ENCODE measurements around the gene LILRB2.
"Not testable (repeated sequence)": the region's sequence is repeated elsewhere in the genome, so short reads cannot be mapped to it uniquely, and the experiment has no call there.

LILRB2 gene

DNA sequence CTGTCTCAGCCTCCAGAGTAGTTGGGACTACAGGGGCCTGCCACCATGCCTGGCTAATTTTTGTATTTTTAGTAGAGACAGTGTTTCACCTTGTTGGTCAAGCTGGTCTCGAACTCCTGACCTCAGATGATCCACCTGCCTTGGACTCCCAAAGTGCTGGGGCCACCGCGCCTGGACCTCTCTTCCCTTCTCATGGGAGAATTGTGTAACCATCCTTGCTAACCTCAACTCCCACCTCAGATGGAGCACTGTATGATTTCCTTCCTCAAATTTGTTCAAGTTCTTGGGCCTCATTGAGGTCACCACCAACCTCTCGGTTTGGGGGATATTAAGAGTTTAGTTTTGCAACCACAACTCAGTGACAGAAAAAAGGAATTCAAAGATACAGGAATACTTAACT lies 21.3 kb upstream of the LILRB2 start:
- no peak for DNase-seq

DNA sequence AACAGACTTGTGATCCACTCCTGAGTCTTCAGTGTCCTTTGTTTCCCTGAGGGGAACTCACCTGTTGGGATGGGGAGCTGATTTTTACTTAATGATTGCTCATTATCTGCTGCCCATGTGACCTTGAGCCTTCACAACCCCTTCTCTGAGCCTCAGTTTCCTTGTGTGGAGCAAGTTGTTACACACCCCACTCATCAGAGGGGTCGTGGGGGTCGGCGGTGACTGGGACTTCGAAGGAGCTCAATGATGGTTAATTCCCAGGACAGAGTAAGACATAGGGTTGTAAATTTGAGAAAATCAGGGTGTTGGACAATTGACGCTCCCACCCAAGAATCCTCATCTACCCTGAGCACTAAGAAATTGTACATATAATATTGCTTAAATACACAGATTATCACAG lies 18.6 kb upstream of the LILRB2 start:
- DNase-seq: no peak

DNA sequence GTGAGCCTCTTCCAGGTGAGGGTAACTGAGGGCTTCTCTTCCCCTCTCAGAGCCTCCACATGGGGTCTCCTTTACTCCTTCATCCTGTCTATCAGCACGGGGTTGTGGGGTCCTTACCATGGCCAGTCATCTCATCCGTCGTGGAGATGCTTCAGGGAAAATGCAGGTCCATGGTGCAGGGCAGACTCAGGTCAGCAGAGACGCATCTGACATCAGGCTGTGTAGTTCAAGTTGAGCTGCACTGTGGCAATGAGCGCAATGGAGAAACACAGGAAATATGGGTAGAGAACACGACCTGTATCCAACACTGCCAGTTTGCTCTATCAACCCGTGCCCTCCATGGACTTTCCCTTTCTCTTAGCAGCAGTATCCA lies 18.2 kb upstream of the LILRB2 start:
- DNase-seq: no peak

DNA sequence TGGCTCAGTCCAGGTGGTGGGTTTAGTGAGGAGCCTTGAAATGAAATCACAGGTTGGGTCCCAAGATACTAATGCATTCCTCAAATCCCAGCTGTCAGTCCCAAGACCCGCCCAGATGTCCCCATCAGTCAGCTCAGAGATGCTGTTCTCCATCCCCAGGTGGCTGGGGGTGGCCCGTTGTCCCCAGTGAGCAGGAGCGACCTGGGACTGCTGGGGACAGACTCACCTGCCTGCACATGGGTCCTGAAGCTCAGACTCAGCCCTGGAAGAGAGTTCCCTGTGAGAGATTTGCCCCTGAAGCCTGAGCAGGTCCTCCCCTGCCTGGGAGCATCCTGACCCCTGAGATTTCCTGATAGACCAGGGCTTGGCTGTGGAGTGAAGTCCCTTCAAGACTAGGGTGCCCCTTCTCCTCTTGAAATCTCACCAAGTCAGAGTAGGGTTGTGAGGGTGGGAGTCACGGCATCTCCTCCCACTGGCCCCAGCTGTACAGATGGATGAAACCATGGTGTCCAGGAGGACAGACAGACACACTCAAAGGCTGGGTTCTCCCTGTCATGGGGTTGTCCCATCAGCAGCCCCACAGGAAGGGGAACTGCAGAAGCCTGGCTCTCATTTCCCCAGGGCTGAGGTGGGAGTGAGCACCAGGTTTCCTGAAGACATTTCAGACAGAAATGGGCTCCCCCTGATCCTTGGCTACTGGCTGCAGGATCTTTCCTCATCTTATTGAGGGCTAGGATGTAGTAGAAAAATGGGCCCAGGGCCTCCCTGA lies 17.6 kb upstream of the LILRB2 start:
- DNase-seq: no peak

DNA sequence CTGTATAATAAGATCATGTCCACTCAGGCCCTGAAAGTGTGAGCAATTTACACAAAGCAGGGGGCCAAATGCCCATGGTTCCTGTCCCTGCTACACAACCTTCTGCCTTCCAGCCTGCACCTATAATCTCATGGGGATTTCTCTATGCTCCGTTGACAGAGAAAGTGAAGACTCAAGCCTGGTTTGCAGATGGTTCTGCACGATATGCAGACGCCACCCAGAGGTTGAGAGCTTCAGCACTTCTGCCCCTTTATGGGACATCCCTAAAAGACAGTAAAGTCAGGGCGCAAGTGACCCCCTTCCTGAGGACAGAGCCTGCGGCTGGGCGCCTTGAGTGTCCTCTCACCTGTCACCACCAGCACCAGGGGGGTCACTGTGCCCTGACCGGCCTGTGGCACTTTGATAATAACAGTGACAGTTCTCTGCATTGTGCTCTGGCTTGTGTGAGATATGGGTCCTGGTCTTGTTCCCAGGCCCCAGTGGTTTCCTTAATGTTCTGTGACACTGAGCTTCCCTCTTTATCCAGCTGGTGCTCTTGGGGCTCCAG lies 16.9 kb upstream of the LILRB2 start:
- DNase-seq: no peak

DNA sequence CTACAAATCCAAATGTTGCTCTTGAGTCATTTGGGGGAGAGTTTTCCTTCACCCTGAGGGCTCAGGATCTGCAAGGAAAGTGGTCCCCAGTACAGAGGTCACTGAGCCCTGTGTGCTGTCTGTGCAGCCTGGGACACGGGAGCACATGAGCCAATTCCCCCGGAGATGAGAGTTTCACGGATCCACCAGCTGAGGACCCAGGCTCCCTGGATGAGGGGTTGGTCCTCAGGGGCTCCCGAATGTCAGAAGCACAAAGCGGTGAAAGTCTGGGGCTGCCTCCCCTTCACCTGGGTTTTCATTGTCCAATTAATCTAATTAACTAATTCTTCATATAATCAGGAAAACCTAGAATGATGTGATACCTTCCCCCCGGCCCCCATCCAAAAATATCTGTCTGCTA lies 13.6 kb upstream of the LILRB2 start:
- DNase-seq: no peak

DNA sequence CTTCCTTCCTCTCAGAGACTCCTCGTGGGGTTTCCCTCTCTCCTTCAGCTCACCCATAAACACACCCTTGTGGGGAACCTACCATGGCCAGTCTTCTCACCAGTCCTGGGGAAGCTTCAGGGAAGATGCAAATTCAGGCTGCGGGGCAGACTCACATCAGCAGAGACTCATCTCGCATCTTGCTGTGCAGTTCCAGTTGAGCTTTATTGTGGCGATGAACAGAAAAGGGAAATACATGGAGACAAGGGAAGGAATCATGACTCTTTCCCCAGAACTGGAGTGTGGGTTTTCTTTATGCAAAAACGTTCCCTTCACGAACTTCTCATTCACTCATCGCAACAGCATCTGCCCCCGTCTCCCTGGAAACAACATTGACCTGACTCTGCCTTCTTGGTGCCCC lies 8.2 kb upstream of the LILRB2 start:
- DNase-seq: not testable (repeated sequence)

DNA sequence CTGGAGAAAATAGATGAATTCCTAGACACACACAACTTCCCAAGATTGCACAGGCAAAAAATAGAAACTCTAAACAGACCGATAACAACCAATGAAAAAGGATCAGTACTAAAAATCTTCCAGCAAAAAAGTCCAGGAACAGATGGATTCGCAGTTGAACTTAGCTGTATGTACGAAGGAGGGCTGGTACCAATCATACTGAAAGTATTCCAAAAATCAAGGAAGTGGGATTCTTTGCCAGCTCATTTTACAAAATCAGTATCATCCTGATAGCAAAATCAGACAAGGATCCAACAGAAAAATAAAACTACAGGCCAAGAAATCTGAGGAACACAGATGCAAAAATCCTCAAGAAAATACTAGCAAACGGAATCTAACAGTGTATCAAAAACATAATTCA lies 6.5 kb upstream of the LILRB2 start:
- no peak for DNase-seq

DNA sequence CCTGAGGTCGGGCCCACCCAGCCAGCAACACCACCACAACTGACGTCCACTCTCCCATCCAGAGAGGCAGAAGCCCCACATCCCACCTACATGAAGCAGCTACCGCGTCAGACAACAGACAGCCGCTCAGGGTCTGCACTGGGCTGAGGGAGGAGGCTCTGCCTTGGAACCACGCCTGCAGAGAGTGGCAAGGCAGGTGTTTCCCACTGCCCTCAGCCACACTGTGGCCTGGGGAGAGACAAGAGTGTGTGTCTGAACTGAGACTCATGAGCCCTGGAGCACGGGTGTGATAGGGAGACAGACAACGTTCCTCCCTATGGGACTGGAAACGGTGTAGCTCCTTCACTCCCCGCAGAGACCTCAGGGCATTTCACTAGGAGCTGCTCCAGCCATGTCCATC lies 5.4 kb upstream of the LILRB2 start:
- DNase-seq: not testable (repeated sequence)

DNA sequence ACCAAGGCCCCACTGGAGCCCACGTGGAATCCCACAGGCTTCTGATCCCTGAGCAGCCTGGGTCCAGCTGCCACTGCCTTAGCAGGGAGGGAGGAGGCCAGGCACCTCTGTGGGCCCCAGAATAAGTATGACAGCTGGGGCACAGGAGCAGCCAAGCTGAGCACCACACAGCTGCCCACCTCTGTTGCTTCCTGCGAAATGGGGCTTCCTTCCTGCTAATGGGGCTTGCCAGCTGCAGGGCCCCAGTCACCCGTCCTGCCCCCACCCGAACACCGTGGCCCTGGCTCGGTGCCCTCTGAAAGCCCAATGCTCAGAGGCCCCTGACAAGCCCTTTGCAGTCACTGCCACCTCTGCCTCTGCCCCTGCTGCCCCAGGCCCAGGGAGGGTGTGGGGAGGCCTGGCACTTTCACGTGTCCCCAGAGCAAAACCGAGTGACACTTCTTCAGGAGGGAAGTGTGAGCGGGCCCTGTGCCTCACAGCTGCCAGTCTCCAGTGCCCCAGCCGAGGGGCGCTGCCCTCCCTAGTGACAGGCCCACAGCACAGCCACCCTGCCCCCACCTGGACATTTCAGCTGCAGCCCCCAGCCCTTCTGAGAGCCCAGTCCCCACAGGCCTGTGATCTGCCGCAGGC lies 4.6 kb upstream of the LILRB2 start:
- DNase-seq: not testable (repeated sequence)

DNA sequence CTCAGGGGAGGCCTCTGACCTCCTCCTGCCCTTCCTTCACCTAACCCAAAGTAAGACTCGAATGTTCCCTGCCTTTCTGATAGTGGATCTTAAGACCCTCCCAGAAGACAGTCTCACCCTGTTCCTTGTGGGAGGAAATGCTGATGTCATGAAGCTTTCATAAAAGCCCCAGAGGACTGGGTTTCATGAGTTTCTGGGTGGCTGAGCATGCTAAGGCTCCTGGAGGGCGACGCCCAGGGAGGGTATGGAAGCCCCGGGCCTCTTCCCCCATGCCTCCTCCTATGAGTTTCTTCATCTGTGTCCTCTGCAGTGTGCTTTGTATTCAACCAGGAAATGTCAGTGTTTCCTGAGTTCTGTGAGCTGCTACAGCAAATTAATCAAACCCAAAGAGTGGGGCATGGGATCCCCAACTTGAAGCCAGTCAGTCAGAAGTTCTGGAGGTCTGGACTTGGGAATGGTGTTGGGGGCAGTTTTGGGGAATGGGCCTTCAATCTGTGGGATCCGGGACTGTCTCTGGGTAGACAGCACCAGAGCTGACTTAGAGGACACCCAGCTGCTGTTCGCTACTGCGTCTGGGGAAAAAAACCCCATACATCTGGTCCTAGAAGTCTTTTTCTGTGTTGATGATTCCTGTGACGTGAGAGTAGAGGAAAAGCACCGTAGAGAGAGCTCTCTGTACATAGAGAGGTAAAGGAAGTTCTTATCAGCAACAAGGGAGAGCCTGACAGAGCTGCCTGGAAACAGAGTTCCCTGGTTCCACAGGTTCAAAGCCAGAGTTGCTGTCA lies 2.0 kb upstream of the LILRB2 start:
- DNase-seq: no peak

DNA sequence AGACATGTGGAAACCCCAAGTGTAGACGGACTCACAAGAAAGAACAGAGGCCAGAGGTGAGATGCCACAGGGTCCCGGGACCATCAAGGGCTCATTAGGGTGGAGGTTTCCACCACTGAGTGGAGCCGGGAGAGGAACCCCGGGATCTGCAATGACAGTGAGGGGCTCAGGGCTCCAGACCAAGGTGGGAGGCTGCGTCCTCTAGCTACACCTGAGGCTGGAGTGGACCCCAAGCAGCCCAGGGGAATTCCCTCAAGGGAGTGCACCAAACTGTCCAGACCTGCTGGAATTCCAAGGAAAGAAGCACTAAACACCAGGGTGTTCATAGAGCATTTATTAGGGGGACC lies 792 bp upstream of the LILRB2 start:
- not testable (repeated sequence) for DNase-seq

DNA sequence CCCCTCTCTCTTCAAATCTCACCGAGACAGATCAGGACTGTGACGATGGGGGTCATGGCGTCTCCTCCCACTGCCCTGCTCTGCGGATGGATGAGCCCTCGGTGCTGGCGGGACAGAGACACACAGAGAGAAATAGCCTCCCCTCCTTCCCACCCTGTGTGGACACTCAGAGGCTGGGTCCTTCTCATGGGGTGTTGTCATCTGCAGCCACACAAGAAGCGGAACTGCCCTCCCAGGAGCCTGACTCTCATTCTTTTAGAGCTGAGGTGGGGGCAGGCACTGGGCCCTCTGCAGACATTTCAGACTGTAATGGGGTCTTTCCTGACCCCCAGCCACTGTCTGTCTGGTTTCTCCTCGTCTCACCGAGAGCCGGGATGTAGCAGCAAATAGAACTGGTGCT lies 469 bp downstream of the LILRB2 start:
- not testable (repeated sequence) for DNase-seq

DNA sequence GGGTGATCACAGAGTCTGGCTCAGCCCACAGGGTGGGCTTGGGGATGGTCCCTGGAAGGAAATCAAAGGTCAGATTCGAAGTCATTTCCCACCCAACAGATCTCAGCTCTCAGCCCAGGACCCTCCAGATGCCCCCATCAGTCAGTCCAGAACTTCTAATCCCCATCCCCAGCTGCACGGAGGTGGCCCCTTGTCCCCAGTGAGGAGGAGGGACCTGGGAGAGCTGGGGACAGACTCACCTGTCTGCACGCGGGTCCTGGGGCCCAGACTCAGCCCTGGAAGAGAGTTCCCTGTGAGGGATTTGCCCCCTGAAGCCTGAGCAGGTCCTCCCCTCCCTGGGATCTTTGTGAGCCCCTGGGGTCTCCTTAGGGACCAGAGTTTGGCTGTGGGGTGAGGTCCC lies 885 bp downstream of the LILRB2 start:
- DNase-seq: not testable (repeated sequence)

DNA sequence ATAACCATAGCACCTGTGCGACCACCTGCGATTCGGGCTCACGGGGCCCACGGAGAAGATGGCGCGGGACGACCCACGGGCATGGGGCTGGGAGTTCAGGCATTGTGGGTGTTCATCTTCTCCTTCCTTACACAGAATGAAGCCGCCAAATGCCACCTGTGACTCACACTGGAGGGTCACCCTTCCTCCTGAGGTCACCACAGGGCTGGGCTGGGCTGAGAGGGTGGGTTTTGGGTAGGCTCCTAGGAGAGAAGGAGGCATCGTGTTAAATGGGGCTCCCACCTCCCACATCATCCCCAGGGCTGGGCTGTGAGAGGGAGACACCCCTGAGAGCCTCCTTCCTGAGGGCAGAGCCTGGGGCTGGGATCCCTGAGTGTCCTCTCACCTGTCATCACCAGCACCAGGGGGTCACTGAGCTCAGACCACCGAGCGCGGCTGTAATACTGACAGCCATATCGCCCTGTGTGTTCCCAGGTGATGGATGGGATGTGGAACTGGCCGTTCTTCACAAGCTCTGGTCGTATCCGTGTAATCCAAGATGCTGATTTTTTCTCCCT lies 1.4 kb downstream of the LILRB2 start:
- DNase-seq: no peak

DNA sequence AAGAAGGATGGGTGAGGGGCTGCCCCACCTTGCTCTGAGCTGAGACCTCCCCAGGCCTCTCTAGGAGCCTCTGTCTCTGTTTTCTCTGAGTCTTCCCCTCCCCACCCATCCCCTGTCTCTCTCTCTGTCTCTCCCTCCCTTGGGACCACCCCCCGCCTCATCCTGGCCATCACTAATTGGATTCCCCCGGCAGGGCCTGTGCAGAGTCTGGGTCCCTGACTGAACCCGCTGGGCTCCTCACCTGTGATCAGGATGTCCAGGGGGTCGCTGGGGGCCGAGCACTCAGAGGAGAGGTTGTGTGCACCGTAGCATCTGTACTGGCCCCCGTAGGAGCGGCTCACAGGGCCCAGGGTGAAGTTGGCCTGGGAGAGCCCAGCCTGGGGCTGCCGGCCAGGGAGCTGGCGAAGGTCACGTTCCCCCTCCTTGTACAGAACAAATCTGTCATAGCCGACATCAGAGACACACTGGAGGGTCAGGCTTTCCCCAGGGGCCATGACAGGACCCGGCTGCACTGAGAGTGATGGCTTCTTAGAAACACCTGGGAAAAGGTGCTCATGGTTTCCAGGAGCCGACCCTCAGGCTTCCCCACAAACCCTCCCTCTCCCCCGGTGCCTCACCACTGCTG lies 2.2 kb downstream of the LILRB2 start:
- not testable (repeated sequence) for DNase-seq

DNA sequence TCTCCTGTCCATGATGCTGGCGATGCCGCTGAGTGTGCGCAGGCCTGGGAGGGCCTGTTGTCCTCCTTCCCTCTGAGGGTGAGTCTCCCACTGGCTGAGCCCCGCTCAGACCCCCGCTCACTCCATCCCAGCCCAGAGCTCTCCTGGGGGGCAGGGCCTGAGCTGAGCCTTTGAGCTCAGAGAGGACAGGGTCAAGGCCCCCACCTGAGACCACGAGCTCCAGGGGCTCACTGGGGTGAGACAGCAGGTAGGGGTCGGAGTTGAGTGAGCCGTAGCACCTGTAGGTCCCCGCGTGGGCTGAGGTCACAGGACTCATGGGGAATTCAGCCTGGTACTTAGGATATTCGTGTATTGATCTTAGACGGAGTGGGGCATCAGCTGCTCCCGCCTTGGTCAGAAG lies 2.9 kb downstream of the LILRB2 start:
- not testable (repeated sequence) for DNase-seq

DNA sequence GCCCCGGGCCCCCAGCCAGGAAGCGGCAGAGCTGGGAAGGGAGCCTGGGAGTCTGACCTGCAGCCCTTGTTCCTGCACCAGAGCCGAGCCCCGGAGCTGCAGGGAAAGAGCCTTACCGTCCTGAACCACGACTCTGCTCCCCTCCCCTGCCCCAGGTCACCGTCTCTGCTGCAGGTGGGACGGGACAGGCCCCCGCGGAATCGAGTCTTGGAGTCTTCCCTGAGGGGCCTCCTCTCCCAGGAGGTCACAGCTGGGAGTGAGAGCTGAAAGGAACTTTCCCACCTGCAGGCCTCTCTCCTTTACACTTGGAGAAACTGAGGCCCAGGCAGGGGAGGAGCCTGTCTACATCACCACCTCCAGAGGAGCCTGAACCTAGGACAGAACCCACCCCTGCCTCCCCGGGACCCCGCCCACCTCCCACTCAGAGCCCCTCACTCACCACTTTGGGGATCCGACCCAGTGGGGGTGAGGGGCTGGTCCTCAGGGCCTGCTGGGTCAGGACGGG lies 3.7 kb downstream of the LILRB2 start:
- not testable (repeated sequence) for DNase-seq

DNA sequence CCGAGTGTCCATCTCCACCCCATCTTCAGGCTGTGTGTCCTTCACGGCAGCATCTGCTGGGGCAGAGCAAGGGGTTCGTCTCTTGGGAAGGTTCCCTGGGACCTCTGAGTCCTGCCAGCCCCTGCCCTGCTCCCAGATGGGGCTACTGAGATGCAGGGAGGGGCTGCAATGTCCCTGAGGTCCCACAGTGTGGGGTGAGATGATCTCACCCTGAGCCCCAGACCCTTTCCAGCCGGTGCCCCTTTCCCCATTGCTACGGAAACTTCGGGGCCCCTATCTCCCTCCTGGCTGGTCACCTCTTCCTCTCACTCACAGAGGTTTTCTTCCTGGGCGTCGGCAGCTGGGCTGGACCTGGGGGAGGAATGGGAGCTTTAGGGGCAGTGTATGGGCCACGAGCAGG lies 5.0 kb downstream of the LILRB2 start:
- no peak for DNase-seq

DNA sequence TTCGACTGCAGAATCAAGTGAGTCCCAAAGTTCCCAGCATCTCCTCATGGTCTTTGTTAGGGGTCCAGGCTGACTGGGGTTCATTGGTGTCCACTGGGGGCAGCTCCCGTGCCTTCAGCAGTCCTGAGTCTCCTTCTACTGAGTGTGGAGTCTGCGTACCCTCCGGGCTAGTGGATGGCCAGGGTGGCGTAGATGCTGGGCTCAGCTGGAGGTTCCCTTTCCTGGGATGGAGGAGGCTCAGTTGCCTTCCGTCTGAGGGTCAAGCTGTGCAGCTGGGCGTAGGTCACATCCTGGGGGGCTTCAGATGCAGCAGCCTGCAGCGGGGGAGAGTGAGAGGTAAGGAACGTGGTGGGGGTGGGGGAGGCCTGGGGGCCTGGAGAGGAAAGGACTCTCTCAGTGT lies 6.4 kb downstream of the LILRB2 start:
- DNase-seq: not testable (repeated sequence)

DNA sequence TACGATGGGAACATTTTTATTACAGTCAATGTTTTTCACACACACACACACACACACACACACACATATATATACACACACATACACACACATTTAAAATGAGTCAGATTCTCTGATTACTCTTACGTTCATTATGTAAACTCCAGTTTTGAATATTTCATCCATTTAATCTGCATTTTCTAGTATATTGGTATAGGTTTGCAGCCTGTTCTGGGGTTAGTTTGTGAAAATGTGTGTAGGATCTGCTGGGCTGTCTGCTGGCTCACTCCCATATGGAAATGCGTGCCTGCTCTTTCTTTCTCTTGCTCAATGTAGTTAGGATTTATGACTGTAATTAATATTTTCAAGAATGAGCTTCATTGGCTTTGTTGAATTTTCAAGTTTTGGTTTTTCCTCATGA lies 7.1 kb downstream of the LILRB2 start:
- DNase-seq: no peak

DNA sequence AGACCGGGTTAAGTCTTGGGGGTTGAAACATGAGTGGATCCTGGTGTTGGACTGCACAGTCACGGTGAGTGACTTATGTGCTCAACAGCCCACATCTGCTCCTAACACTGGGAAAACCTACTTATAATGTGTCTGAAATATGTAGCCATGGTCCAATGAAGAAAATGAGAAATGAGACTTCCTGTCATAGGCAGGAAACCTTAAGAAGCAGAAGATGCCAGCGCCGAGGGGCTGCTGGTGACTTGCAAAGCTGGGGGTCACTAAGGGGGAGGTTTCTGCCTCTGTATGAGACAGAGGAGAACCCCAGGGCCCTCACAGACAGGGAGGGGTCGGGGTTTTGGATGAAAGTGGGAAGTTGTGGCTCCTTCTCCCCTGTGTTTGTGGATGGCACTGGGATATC lies 8.7 kb downstream of the LILRB2 start:
- not testable (repeated sequence) for DNase-seq

DNA sequence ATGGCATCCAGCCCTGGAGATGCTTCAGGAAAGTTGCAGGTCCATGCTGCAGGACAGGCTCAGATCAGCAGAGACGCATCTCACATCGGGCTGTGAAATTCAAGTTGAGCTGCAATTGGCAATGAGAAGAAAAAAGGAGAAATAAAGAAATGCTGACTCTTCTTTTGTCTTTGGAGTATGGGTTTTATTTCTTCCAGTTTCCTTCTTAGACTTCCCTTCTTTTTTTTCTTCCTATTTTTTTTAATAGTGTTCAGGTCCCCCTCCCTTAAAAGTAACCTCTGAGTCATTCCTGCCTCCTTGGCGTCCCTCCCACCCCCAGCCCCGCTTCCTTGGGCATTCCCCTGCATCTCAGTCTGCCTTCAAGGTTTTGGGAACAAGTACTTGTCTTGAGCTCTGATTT lies 9.3 kb downstream of the LILRB2 start:
- not testable (repeated sequence) for DNase-seq

All from CD4-positive, alpha-beta T cell treated with Interleukin-6 for 4 hours (primary cell).